AG20443 (cell line): ENCODE data around the gene UPF1.

Source experiments
- DNase-seq: peaks from one replicate; pipeline ENCODE4 v3.0.0; 2012; ENCODE audit warnings: low spot score, mixed read lengths

Gene UPF1

DNA sequence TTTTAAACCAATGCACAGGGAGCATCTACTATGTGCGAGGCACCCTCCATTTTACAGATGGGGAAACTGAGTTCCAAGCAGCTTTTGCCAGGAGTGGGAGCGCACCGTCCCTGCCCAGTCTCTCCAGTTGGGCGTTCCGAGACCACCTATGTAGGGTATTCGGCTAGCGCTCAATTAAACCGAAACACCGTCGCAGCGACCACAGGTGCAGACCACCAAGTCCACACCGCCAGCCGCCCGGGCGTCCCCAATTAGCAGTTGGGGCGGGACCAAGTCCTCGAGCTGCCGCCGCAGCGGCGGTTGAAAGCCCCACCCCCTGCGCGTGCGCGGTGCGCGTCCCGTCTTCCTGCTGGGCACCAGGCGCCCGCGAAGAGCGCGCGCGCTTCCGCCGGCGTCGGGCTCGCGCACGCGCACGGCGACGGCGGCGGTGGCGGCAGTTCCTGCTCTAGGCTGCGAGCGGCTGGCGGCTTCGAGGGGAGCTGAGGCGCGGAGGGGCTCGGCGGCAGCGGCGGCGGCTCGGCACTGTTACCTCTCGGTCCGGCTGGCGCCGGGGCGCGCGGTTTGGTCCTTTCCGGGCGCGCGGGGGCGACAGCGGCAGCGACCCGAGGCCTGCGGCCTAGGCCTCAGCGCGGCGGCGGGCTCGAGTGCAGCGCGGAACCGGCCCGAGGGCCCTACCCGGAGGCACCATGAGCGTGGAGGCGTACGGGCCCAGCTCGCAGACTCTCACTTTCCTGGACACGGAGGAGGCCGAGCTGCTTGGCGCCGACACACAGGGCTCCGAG is at the start of gene UPF1:
Gene UPF1 (plus strand): TSS at position 436 of the 782 bp plus-strand sequence. CDS start 251 bp downstream, at position 687.
- DNase-seq, result peak; percentile 99

DNA sequence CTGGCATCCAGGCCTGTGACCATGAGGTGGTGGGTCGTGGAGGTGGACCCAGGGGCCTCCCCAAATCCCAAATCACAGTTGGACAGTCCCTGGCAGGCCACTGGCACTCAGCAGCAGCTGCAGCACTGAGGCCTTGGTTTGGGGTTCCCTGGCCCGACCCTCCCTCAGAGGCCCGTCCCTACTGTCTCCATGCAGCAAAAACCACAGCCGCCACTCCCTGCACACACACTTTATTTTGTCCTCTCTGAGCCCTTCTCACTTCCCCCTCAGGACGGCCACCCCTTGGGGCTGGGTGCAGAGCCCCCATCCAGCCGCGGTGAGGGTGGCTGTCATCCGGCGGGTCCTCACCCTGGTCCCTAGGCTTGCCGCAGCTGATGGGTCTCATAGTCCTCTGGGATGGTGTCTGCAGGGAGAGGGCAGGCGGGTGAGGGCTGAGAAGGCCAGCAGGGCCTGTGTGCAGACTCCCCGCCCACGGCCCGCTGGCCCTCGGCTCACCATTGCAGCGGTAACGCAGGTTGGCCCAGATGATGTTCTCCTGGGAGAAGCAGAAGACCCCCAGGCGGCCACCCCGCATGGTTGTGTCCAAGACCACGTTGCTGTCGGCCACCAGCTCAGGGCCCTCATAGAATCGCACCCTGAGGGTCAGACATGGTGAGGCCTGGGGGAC is 49.1 kb upstream of the UPF1 start:
- no peak for DNase-seq

GRCh38 chr19:18783958-18784785 is 47.6 kb upstream of the UPF1 start:
- no peak for DNase-seq

- no peak for DNase-seq
Observed at GRCh38 chr19:18784786-18785120, 47.0 kb upstream of the UPF1 start.

DNA sequence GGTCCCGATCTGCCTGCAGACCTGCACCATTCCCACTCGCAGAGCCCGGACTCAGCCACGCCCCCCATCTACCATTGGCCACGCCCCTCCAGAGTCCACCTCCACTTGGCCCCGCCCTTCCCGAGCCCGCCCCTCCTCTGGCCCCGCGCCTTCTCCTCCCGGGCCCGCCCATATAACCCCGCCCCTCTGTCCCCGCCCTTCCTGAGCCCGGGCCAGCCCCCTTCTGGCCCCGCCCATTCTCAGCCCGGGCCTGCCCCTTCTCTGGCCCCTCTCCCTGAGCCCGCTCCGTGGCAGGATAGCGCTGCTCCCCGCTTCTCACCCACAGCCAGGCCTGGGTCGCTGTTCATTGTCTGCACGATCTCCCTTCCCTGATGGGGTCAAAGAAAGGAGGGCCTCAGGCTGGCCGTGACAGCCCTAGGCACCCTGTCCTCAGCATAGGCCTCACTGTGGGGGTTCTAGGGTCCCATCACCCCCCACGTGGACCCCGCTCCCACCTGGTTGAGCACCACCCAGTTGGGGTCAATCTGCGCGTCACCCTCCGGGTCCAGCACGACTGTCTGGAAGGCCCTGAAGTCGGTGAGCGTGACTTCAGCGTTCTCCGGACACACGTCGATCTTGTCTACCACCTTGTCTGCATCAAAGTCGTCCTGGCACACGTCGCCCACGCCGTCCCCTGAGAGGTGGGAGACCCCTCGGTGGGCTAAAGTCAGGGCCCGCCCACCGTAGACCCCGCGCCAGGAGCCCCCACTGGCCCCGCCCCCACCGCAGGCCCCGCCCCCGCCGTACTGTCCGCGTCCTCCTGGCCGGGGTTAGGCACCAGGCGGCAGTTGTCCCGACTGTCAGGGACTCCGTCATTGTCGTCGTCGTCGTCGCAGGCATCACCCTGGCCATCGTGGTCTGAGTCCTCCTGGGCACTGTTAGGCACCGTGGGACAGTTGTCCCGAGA is 46.3 kb upstream of the UPF1 start:
- DNase-seq, result peak; percentile 97

GRCh38 chr19:18788529-18789421 is 43.0 kb upstream of the UPF1 start:
- no peak for DNase-seq

DNA sequence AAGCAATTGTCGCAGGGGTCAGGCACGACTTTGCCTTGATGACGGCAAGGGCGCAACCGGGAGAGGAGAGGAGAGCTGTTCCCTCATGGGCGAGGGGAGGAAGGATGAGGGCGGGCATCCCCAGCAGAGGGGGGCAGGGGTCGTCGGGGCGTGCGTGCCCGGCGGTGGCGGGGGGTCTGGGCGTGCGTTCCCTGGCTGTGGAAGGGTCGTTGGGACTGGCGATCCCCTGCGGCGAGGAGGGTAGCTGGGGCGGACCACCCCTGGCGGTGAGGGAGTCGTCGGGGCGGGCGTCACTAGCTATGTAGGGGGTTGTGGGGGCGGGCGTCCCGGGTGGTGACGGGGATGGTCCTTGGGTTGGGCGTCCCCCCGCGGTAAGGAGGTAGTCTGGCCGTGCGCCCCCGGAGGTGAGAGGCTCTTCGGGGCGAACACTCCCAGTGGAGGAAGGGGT is 42.3 kb upstream of the UPF1 start:
- no peak for DNase-seq

DNA sequence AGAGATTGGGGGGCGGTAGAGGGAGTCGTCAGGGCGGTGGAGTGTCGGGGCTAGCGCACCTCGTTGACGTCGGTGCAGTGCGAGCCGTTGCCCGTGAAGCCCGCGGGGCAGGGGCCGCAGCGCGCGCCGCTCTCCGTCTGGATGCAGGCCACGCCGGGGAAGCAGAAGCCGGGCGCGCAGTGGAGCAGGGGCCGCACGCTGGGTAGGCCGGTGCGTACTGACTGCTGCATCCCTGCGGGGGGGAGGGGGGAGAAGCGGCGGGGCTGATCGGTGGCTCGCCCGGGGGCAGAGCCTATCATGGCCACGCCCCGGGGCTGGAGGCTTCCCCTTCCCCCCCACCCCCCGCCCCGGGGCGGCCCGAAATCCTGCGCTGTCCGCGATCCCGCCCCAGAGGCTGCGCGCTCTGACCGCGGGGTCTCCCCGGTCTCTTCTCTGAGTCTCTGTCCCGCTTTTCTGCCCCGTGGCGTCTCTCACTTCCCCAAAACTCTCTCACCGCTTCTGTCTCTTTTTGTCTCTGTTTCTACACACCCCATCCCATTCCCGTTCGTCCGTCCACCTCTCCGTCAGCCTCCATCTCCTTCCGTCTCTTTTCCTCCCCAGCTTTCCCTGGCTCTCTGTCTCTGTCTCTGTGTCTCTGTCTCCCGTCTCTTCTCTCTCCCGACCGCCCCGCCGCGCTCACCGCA is 41.7 kb upstream of the UPF1 start:
- DNase-seq, result peak; percentile 88

GRCh38 chr19:18790566-18791314 is 41.0 kb upstream of the UPF1 start, which contains the start of gene COMP:
COMP (minus strand) TSS chr19:18791305; CDS start chr19:18791269, 36 bp downstream.
- DNase-seq, result no peak

DNA sequence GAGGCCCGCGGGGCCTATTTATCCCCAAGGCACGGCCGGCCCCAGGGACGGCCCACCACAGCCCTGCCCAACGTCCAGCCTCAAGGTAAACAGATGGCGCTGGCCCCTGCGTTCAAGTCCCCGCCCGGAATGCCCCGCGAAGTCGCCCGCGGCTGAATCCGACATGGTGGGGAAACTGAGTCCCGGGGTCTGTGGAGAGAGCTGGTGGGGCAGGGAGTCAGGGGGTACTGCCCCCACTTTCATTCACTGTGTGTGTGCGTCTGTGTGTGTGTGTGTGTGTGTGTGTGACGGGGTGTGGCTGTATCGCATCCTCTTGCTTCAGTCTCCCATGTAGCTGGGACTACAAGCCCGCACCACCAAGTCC is 40.5 kb upstream of the UPF1 start:
- no peak for DNase-seq

GRCh38 chr19:18792661-18793060 is 39.1 kb upstream of the UPF1 start:
- no peak for DNase-seq

DNA sequence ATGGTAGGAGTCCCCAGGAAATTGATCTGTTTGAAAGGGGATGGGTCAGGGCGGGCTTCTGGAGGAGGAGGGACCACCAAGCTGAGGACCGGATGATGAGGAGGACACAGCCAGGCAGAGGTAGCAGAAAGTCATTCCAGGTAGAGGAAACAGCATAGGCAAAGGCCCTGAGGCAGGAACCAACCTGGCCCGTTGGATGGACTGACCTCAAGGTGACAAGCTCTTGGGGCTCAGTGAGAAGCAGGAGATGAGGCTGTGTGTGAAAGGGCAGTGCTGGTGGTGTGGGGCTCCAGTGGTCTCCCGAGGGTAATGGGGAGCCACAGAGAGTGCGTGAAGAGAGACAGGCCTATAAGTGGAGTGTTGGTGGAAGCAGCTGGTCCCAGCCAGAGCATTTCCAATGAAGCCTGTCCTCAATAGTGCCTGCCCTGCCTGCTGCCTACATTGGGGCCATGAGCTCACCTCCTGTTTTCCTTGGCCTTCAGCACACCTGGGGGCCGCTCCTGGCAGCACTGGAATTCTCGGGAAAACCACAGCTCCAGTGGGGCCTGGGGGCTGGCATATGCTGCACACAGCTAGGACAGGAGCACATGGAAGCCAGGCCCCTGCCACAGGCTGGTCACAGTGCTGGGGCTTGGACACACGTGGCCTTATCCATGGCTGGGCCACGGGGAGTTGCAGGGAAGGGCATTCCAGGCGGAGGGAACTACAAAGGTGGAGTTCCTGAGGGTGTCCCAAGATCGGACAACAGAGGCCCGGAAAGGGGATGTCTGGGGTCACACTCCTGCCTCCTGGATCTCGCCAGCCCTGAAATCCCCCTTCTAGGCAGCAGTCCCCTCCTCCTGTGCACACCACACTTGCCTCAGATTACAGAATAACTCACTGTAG is 38.4 kb upstream of the UPF1 start:
- no peak for DNase-seq

DNA sequence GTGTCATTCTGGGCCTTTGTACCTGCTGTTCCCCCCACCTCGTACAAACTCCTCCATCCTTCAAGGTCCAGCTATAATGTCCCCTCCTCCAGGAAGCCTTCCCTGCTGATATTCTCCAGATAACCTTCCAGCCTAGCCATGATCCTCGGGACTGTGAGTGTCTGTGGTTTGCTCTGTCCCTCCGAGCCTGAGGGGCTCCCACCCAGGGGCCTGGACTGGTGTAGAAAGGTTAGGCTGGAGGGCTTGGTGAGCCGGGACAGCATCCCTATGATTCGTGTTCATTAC is 37.8 kb upstream of the UPF1 start:
- no peak for DNase-seq

DNA sequence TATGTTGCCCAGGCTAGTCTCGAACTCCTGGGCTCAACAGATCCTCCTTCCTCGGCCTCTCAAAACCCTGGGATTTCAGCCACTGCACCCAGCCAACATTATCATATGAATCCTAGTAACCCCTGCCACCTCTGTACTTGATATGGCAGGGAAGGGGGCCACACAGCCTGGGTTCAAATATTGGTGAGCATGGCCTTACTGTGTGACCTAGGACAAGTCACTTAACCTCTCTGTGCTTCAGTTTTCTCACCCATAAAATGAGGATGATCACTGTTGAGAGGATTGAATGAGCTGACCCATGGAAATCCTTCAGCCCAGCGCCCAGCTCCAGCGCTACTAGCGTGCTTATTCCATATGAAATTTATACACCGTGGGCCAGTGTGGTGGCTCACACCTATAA is 37.1 kb upstream of the UPF1 start:
- no peak for DNase-seq

DNA sequence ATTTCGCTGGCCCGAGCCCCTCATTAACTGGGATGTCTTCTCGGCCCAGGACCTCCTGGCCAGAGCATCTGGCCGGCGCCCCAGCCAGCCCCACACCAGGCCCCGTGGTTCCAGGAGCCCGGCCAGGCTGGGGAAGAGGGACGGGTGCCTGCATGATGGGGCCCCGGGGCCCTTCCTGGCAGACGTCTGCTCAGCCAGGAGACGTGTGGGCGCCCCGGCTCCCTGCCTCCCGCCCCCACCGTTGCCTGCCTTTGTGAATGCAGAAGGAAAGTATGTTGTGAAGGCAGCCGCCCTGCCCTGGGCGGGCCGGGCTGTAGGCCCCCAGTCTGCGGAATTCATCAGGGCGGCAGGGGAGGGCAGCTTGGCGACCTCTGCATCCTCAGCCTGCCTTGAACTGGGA is 36.2 kb upstream of the UPF1 start:
- DNase-seq, result peak; percentile 76

DNA sequence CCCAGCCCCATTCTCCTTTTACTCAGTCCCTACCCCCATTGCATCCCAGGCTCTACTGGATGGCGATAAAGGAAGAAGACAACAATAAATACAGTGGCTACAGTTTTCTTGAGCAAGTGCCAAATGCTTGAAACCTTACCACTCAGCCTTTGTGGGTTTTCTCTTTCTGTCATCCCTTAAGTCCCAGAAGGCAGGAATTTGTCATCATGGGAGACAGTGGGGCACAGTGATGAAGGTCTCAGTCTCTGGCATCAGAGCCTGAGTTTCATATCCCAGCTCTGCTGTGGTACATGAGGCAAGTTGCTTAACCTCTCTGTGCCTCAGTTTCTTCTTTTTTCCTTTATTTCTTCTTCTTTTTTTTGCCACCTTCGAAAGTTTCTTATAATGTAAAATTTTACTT is 35.5 kb upstream of the UPF1 start:
- no peak for DNase-seq

GRCh38 chr19:18798384-18799352 is 33.1 kb upstream of the UPF1 start:
- DNase-seq, result no peak
